Stimulated activated CD4-positive, alpha-beta T cell treated with anti-CD3 and anti-CD28 coated beads, Interleukin-1b, Interleukin-23, amount 100 ng/mL, for 1 hour (primary cell): ENCODE measurements around the gene ZNF223.
A peak's percentile ranks its signal among the peaks of the same experiment; 100 is the strongest.

Experiments
- DNase-seq, 2 donors: peaks; one replicate each; pipeline ENCODE4 v3.0.0-alpha.2; 2020; ENCODE audit warnings: low read depth in 2 of 2

Gene ZNF223

GRCh38 chr19:44071824-44072542, 20.1 kb downstream of the ZNF223 start, which contains the start of gene ZNF284:
ZNF284 (plus strand) TSS chr19:44072159; CDS start chr19:44076390, 4,231 bp downstream.
- peak; percentile 57 to 60 for DNase-seq

GRCh38 chr19:44072543-44073401, 20.9 kb downstream of the ZNF223 start:
- DNase-seq: no peak

- no peak for DNase-seq
These were observed 24.5 kb downstream of the ZNF223 start for GRCh38 chr19:44076325-44076724.

GRCh38 chr19:44092108-44092507, 40.3 kb downstream of the ZNF223 start:
- no peak for DNase-seq

- DNase-seq: peak; percentile 47 to 60
These were observed 42.3 kb downstream of the ZNF223 start, which contains the start of gene ZNF224 for GRCh38 chr19:44093931-44094765. ZNF224 (plus strand) TSS chr19:44094361; CDS start chr19:44097874, 3,513 bp downstream.

GRCh38 chr19:44107751-44108150, 55.9 kb downstream of the ZNF223 start:
- DNase-seq: no peak

- no peak for DNase-seq
These were observed 57.6 kb downstream of the ZNF223 start for GRCh38 chr19:44109458-44109857.

GRCh38 chr19:44111910-44112463, 60.2 kb downstream of the ZNF223 start:
- no peak for DNase-seq

- no peak for DNase-seq
These were observed 60.9 kb downstream of the ZNF223 start for GRCh38 chr19:44112802-44113137.

GRCh38 chr19:44113138-44113783, 61.4 kb downstream of the ZNF223 start, which contains the start of gene ZNF225:
ZNF225 (plus strand) TSS chr19:44113399; CDS start chr19:44115828, 2,429 bp downstream.
- peak; percentile 56 to 59 for DNase-seq

GRCh38 chr19:44113784-44114390, 62.1 kb downstream of the ZNF223 start:
- DNase-seq: no peak
